GM12878 (cell line): Measurements from ENCODE around the gene CMSS1. TPM values are rescaled to one million over a fixed set of nuclear protein-coding genes. Genes with fewer than 3 reads are reported as not detected.

Source experiments
- ATAC-seq: fragments of 200-7000 bp; cut with Tn5 transposase; 3 replicates; pipeline ENCODE4 v1.9.1; 2020; ENCODE audit warnings: mild to moderate bottlenecking, moderate library complexity
- BruUV-seq: library from RNA; stranded (reverse); fragments of 400-500 nt; replicated peaks from 2 replicates; lab custom pipeline; 2021; lab: Mats Ljungman, UMichigan
- CTCF ChIA-PET: fragments of 300-600 bp; sonication (Branson Sonifier 250); formaldehyde crosslinking; extraction: SDS; loops from one replicate; lab custom pipeline; 2021; ENCODE audit warnings: inconsistent platforms; lab: Yijun Ruan, JAX
- POLR2A ChIA-PET: fragments of 350-600 bp; formaldehyde crosslinking; extraction: SDS; loops from one replicate; lab custom pipeline; 2021; ENCODE audit warnings: inconsistent platforms; lab: Charles Lee
- RAD21 ChIA-PET: fragments of 300-600 bp; sonication (Branson Sonifier 250); formaldehyde crosslinking; loops from one replicate; lab custom pipeline; 2023; ENCODE audit warnings: antibody characterized with exemption; ENCODE audit not compliant: unreplicated experiment; lab: Charles Lee
- SMC1A ChIA-PET: fragments of 300-600 bp; sonication (Branson Sonifier 250); formaldehyde crosslinking; loops from one replicate; lab custom pipeline; 2023; ENCODE audit not compliant: unreplicated experiment, uncharacterized antibody; lab: Charles Lee
- DNase-seq: peaks from one replicate; pipeline ENCODE4 v3.0.0-alpha.2; 2011; ENCODE audit warnings: low read depth, low spot score
- FAIRE-seq: peaks from 3 replicates; lab custom pipeline; 2011; peaks lifted over from hg19 to GRCh38; lab: Jason Lieb, UNC
- H2AFZ ChIP-seq: 2 replicates; pipeline ENCODE4 v1.6.0; 2011; ENCODE audit warnings: low read depth, low read length, control low read depth; ENCODE audit not compliant: control insufficient read depth
- H3K27ac ChIP-seq: 2 replicates; pipeline ENCODE4 v1.5.1; 2011; ENCODE audit warnings: control low read depth; ENCODE audit not compliant: control insufficient read depth, insufficient read depth
- H3K27me3 ChIP-seq, 2 experiments: replicated peaks in 1 of 2; 2 replicates each; pipeline versions ENCODE4 v1.6.0 to v1.6.1; 2011; ENCODE audit warnings: low read length in 1 of 2; ENCODE audit not compliant: control insufficient read depth in 2 of 2, insufficient read depth in 2 of 2
- H3K36me3 ChIP-seq, 2 experiments: 2 replicates each; pipeline ENCODE4 v1.5.1; 2011; ENCODE audit warnings: low read length in 1 of 2; ENCODE audit not compliant: control insufficient read depth in 2 of 2, insufficient read depth in 2 of 2
- H3K4me1 ChIP-seq: 2 replicates; pipeline ENCODE4 v1.6.1; 2011; ENCODE audit warnings: mild to moderate bottlenecking, low read length, moderate library complexity, mixed read lengths; ENCODE audit not compliant: control insufficient read depth, insufficient read depth
- H3K4me2 ChIP-seq: 2 replicates; pipeline ENCODE4 v1.6.0; 2011; ENCODE audit warnings: control low read depth; ENCODE audit not compliant: control insufficient read depth, insufficient read depth
- H3K4me3 ChIP-seq: fragments of 200-600 bp; sonication (generic); 2 replicates; pipeline ENCODE4 v1.5.1; 2016
- H3K79me2 ChIP-seq: 2 replicates; pipeline ENCODE4 v1.6.0; 2011; ENCODE audit warnings: low read length; ENCODE audit not compliant: control insufficient read depth, insufficient read depth
- H3K9ac ChIP-seq: 2 replicates; pipeline ENCODE4 v1.8.0; 2011; ENCODE audit warnings: low read length, control low read depth, mixed read lengths; ENCODE audit not compliant: control insufficient read depth, insufficient read depth
- H3K9me3 ChIP-seq: replicated peaks from 3 replicates; pipeline ENCODE4 v1.5.1; 2011; ENCODE audit warnings: mild to moderate bottlenecking, low read length; ENCODE audit not compliant: control insufficient read depth, insufficient read depth
- H4K20me1 ChIP-seq: 2 replicates; pipeline ENCODE4 v1.6.0; 2011; ENCODE audit not compliant: control insufficient read depth, insufficient read depth
- CHD2 ChIP-seq: IDR thresholded peaks from 2 replicates; pipeline ENCODE4 v1.6.1; 2011; ENCODE audit warnings: low read depth, low read length, improper control_type of control experiment, borderline replicate concordance
- GABPA ChIP-seq: IDR thresholded peaks from 2 replicates; pipeline ENCODE4 v1.6.1; 2014; ENCODE audit warnings: antibody characterized with exemption, low read depth, mild to moderate bottlenecking, inconsistent platforms
- RAD51 ChIP-seq: fragments of 450-650 bp; IDR thresholded peaks from 2 replicates; pipeline ENCODE4 v1.6.1; 2016; ENCODE audit warnings: moderate library complexity, mild to moderate bottlenecking, inconsistent platforms
- SUPT20H ChIP-seq: IDR thresholded peaks from 2 replicates; pipeline ENCODE4 v1.6.1; 2011; ENCODE audit warnings: low read depth, mild to moderate bottlenecking, low read length, moderate library complexity, borderline replicate concordance; ENCODE audit not compliant: control insufficient read depth
- YY1 ChIP-seq: IDR thresholded peaks from 2 replicates; pipeline ENCODE4 v1.6.1; 2011; ENCODE audit warnings: low read depth, mild to moderate bottlenecking, low read length
- ZNF207 ChIP-seq: fragments of 450-650 bp; IDR thresholded peaks from 2 replicates; pipeline ENCODE4 v1.6.1; 2014; ENCODE audit warnings: antibody characterized with exemption, mild to moderate bottlenecking, borderline replicate concordance
- ZNF384 ChIP-seq: IDR thresholded peaks from 2 replicates; pipeline ENCODE4 v1.6.1; 2012; ENCODE audit warnings: low read depth, mild to moderate bottlenecking, low read length, improper control_type of control experiment, borderline replicate concordance
- WGBS: methylation state at CpG from one replicate; pipeline ENCODE4 v1.1.6; 2016; ENCODE audit warnings: low lambda C conversion rate; ENCODE audit not compliant: insufficient replicate concordance, insufficient coverage; ENCODE audit errors: missing lambda C conversion rate; 5-methylcytosine and 5-hydroxymethylcytosine counted together
- in situ Hi-C: fragments of 300-500 bp; cut with MboI; formaldehyde crosslinking; loops from 9 replicates; pipeline ENCODE4 v1.14.3; 2018; ENCODE audit warnings: mixed read lengths
- intact Hi-C: fragments of 100-400 bp; cut with micrococcal nuclease; formaldehyde crosslinking; loops from one replicate; pipeline ENCODE4 v1.14.2; 2022; ENCODE audit not compliant: unreplicated experiment
- polyA plus RNA-seq, 11 experiments: library from polyadenylated mRNA; depleted of rRNA in 4 of 11; unstranded in 6 of 11; stranded (reverse) in 5 of 11; fragments of >200 nt; fragmentation: Nextera tagmentation in 4 of 11; fragmentation: Illumina TruSeq in 1 of 11; extraction: Ambion mirVana in 4 of 11; extraction: Trizol in 1 of 11; gene quantifications; 1 replicate in 1 of 11; 2 replicates in 10 of 11; pipeline versions ENCODE4 v1.2.1 to v1.2.3, GENCODE V29; 2011 to 2016; ENCODE audit warnings: inconsistent platforms in 2 of 11, missing spikeins in 2 of 11, low read depth in 1 of 11
- total RNA-seq, 4 experiments: library from RNA; depleted of rRNA in 3 of 4; stranded (reverse); fragments of >200 nt in 3 of 4; fragmentation: Illumina TruSeq in 1 of 4; extraction: Trizol in 1 of 4; gene quantifications; 2 replicates each; pipeline versions ENCODE4 v1.2.1 to v1.2.3, GENCODE V29; 2013 to 2021
- TF ChIP-seq, protein P1 (sequence below), 3 experiments: IDR thresholded peaks in 2 of 3; conservative IDR thresholded peaks in 1 of 3; 2 replicates each; pipeline ENCODE4 v1.5.1; 2011; ENCODE audit warnings: low read depth in 3 of 3, low read length in 3 of 3, mild to moderate bottlenecking in 3 of 3, control low read depth in 2 of 3, moderate library complexity in 2 of 3, inconsistent platforms in 1 of 3, mixed read lengths in 1 of 3; ENCODE audit not compliant: control insufficient read depth in 2 of 3, insufficient read depth in 1 of 3; ENCODE audit errors: extremely low read depth in 1 of 3
- TF ChIP-seq, protein P2 (sequence below): IDR thresholded peaks from 2 replicates; pipeline ENCODE4 v1.6.1; 2012; ENCODE audit warnings: low read depth, low read length, improper control_type of control experiment

The CMSS1 gene
- total and polyA plus RNA-seq, 10 of the 15 experiments (the other 5 are each of a cell fraction or from before 2014, with no cell fraction given): 31.0 to 118 (median 70.1) TPM

DNA sequence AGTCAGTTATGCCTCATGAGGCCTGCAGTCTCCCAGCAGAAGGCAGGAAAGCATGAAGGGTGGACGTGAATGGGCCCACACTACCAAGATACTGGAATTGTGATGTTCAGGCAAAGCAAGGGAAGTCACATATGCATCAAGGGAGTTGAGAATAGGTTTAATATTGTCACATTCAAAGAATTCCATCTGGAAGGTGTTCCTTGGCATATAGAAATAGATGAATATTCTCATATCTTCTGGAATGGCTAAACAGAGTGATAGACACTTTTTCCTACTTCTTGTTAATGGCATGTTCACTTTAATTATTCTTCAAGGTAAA lies 103.7 kb downstream of the CMSS1 start:
- Histone ChIP-seq H3K4me1 (peaks cover 4% of the 10 kb centered on the region), H3K79me2 (no peaks in the 10 kb centered on the region), H3K9me3 (no peaks in the 10 kb centered on the region), H3K9ac (no peak overlapping the region), H3K27me3 (no peaks in the 10 kb centered on the region), H2AFZ (no peak overlapping the region), H4K20me1 (no peaks in the 10 kb centered on the region), H3K4me2 (no peak overlapping the region), H3K27ac (no peak overlapping the region), H3K36me3 (no peaks in the 10 kb centered on the region), H3K4me3 (no peak overlapping the region)
- WGBS: 100% methylated on average over 1 of the region's 1 CpG
- intact Hi-C loops (no loop called here), in situ Hi-C loops (no loop called here)
- FAIRE-seq (peak; percentile 27), ATAC-seq (no peak), DNase-seq (no peak)
- POLR2A ChIA-PET: no interaction called here
- SMC1A ChIA-PET: no interaction called here
- BruUV-seq: no TSS peak
- RAD21 ChIA-PET: no interaction called here
- TF ChIP-seq, protein P1, sequence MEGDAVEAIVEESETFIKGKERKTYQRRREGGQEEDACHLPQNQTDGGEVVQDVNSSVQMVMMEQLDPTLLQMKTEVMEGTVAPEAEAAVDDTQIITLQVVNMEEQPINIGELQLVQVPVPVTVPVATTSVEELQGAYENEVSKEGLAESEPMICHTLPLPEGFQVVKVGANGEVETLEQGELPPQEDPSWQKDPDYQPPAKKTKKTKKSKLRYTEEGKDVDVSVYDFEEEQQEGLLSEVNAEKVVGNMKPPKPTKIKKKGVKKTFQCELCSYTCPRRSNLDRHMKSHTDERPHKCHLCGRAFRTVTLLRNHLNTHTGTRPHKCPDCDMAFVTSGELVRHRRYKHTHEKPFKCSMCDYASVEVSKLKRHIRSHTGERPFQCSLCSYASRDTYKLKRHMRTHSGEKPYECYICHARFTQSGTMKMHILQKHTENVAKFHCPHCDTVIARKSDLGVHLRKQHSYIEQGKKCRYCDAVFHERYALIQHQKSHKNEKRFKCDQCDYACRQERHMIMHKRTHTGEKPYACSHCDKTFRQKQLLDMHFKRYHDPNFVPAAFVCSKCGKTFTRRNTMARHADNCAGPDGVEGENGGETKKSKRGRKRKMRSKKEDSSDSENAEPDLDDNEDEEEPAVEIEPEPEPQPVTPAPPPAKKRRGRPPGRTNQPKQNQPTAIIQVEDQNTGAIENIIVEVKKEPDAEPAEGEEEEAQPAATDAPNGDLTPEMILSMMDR (IDR thresholded peaks at IDR 0.05 in 2 of 3, conservative IDR thresholded peaks at IDR 0.05 in 1 of 3; ENCODE audit: control insufficient read depth in 2 of 3, extremely low read depth in 1 of 3, insufficient read depth in 1 of 3, low read depth in 3 of 3, low read length in 3 of 3): no peak
- TF ChIP-seq CHD2 (no peak), GABPA (no peak), ZNF207 (no peak), ZNF384 (no peak), RAD51 (no peak), SUPT20H (no peak), YY1 (no peak)
- TF ChIP-seq, protein P2, sequence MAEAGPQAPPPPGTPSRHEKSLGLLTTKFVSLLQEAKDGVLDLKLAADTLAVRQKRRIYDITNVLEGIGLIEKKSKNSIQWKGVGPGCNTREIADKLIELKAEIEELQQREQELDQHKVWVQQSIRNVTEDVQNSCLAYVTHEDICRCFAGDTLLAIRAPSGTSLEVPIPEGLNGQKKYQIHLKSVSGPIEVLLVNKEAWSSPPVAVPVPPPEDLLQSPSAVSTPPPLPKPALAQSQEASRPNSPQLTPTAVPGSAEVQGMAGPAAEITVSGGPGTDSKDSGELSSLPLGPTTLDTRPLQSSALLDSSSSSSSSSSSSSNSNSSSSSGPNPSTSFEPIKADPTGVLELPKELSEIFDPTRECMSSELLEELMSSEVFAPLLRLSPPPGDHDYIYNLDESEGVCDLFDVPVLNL: no peak
- CTCF ChIA-PET: no interaction called here
